SK-N-SH (cell line): Measurements from ENCODE around the gene SCYGR6. TPM values are rescaled to one million over a fixed set of nuclear protein-coding genes. Genes with fewer than 3 reads are reported as not detected.

ENCODE experiments used
- CTCF ChIA-PET: fragments of 300-600, 350-600 bp; formaldehyde crosslinking; extraction: SDS; loops from one replicate; lab custom pipeline; 2021; lab: Yijun Ruan, JAX
- POLR2A ChIA-PET: fragments of 350-600 bp; sonication (Branson Sonifier 250); formaldehyde crosslinking; extraction: SDS; loops from one replicate; lab custom pipeline; 2020; ENCODE audit warnings: antibody characterized with exemption, inconsistent platforms; lab: Yijun Ruan, JAX
- DNase-seq: peaks from one replicate; pipeline ENCODE4 v3.0.0; 2012
- H2AFZ ChIP-seq: fragments of 200-600 bp; sonication (generic); 2 replicates; pipeline ENCODE4 v1.8.1; 2016; ENCODE audit warnings: antibody characterized with exemption, mild to moderate bottlenecking, low read depth
- H3F3A ChIP-seq: fragments of 200-600 bp; sonication (generic); replicated peaks from 2 replicates; pipeline ENCODE3; 2016; ENCODE audit warnings: antibody characterized with exemption, mild to moderate bottlenecking; ENCODE audit not compliant: insufficient read depth
- H3K27ac ChIP-seq, 2 experiments: fragments of 200-500 bp in 1 of 2; fragments of 200-600 bp in 1 of 2; sonication (Bioruptor generic) in 1 of 2; sonication (generic), shearing (Covaris generic) in 1 of 2; 2 replicates each; pipeline versions ENCODE4 v1.5.1 to v1.6.1; 2014 to 2016; ENCODE audit warnings: low read depth in 2 of 2, inconsistent platforms in 1 of 2, low read length in 1 of 2, mild to moderate bottlenecking in 1 of 2, mixed read lengths in 1 of 2
- H3K27me3 ChIP-seq: fragments of 200-600 bp; sonication (generic), shearing (Covaris generic); 2 replicates; pipeline ENCODE4 v1.6.1; 2016; ENCODE audit warnings: mixed run types; ENCODE audit not compliant: insufficient read depth
- H3K36me3 ChIP-seq, 2 experiments: fragments of 200-500 bp in 1 of 2; fragments of 200-600 bp in 1 of 2; sonication (Bioruptor generic) in 1 of 2; sonication (generic) in 1 of 2; replicated peaks in 1 of 2; 2 replicates each; pipeline versions ENCODE3 to v1.5.1; 2014 to 2016; ENCODE audit warnings: low read length in 1 of 2, mild to moderate bottlenecking in 1 of 2; ENCODE audit not compliant: insufficient read depth in 2 of 2, control insufficient read depth in 1 of 2
- H3K4me1 ChIP-seq, 2 experiments: fragments of 200-500 bp in 1 of 2; fragments of 200-600 bp in 1 of 2; sonication (Bioruptor generic) in 1 of 2; sonication (generic), shearing (Covaris generic) in 1 of 2; 2 replicates each; pipeline versions ENCODE4 v1.5.1 to v1.6.1; 2014 to 2016; ENCODE audit warnings: low read depth in 1 of 2, low read length in 1 of 2, mixed run types in 1 of 2; ENCODE audit not compliant: insufficient read depth in 2 of 2, control insufficient read depth in 1 of 2
- H3K4me2 ChIP-seq: fragments of 200-600 bp; sonication (generic), shearing (Covaris generic); 2 replicates; pipeline ENCODE4 v1.6.1; 2017; ENCODE audit warnings: mixed run types
- H3K4me3 ChIP-seq, 2 experiments: fragments of 200-500 bp in 1 of 2; fragments of 200-600 bp in 1 of 2; sonication (Bioruptor generic) in 1 of 2; sonication (generic), shearing (Covaris generic) in 1 of 2; 2 replicates each; pipeline versions ENCODE4 v1.5.1 to v1.8.1; 2014 to 2016; ENCODE audit warnings: low read depth in 2 of 2, inconsistent platforms in 1 of 2, low read length in 1 of 2, mild to moderate bottlenecking in 1 of 2, mixed read lengths in 1 of 2, moderate library complexity in 1 of 2
- H3K79me2 ChIP-seq: fragments of 200-600 bp; sonication (generic); 2 replicates; pipeline ENCODE4 v1.8.1; 2017; ENCODE audit warnings: mild to moderate bottlenecking; ENCODE audit not compliant: insufficient read depth
- H3K9ac ChIP-seq: fragments of 200-600 bp; sonication (generic); 2 replicates; pipeline ENCODE4 v1.6.1; 2017; ENCODE audit warnings: mixed run types
- H3K9me2 ChIP-seq: fragments of 200-600 bp; sonication (generic); 2 replicates; pipeline ENCODE4 v1.6.1; 2017; ENCODE audit warnings: mixed run types
- H3K9me3 ChIP-seq: fragments of 200-600 bp; sonication (generic); 2 replicates; pipeline ENCODE4 v1.6.1; 2017; ENCODE audit warnings: mixed run types, mild to moderate bottlenecking, moderate library complexity
- H4K20me1 ChIP-seq: fragments of 200-600 bp; sonication (generic); 2 replicates; pipeline ENCODE4 v1.6.1; 2017; ENCODE audit warnings: mild to moderate bottlenecking, mixed run types; ENCODE audit not compliant: insufficient read depth
- CHD2 ChIP-seq: fragments of 150-350 bp; IDR thresholded peaks from 2 replicates; pipeline ENCODE4 v1.6.1; 2018; ENCODE audit warnings: low read length; ENCODE audit not compliant: partially characterized antibody
- EP300 ChIP-seq, 2 experiments: IDR thresholded peaks; 2 replicates each; pipeline versions ENCODE4 v1.4.0 to v1.6.1; 2012; ENCODE audit warnings: borderline replicate concordance in 1 of 2, low read depth in 1 of 2, low read length in 1 of 2
- EZH2phosphoT487 ChIP-seq: fragments of 200-600 bp; sonication (generic); IDR thresholded peaks from 2 replicates; pipeline ENCODE4 v1.6.1; 2017; ENCODE audit warnings: low read depth, mixed run types, mild to moderate bottlenecking, antibody characterized with exemption, moderate library complexity, borderline replicate concordance
- FOSL2 ChIP-seq: IDR thresholded peaks from 2 replicates; pipeline ENCODE4 v1.4.0; 2012; ENCODE audit warnings: low read depth, mild to moderate bottlenecking, moderate library complexity, borderline replicate concordance
- FOXJ3 ChIP-seq: sonication (generic); formaldehyde crosslinking; IDR thresholded peaks from 2 replicates; pipeline ENCODE4 v1.5.1; 2020; ENCODE audit warnings: mild to moderate bottlenecking, missing genetic modification reagents
- FOXM1 ChIP-seq: IDR thresholded peaks from 2 replicates; pipeline ENCODE4 v1.4.0; 2012; ENCODE audit warnings: low read depth, mild to moderate bottlenecking
- NRF1 ChIP-seq: IDR thresholded peaks from 2 replicates; pipeline ENCODE4 v1.6.1; 2012; ENCODE audit warnings: low read depth, mild to moderate bottlenecking, low read length
- RAD21 ChIP-seq: IDR thresholded peaks from 2 replicates; pipeline ENCODE4 v1.6.1; 2012; ENCODE audit warnings: mild to moderate bottlenecking, low read length
- RCOR1 ChIP-seq: fragments of 150-350 bp; IDR thresholded peaks from 2 replicates; pipeline ENCODE4 v1.6.1; 2017; ENCODE audit warnings: antibody characterized with exemption, low read length
- RFX5 ChIP-seq: IDR thresholded peaks from 2 replicates; pipeline ENCODE4 v1.6.1; 2012; ENCODE audit warnings: mild to moderate bottlenecking, improper control_type of control experiment, low read length
- RXRA ChIP-seq: IDR thresholded peaks from 2 replicates; pipeline ENCODE4 v1.4.0; 2012; ENCODE audit warnings: low read depth, mild to moderate bottlenecking, borderline replicate concordance
- SIN3A ChIP-seq: IDR thresholded peaks from 2 replicates; pipeline ENCODE4 v1.6.1; 2012; ENCODE audit warnings: low read depth, mild to moderate bottlenecking, low read length, moderate library complexity, borderline replicate concordance
- TAF1 ChIP-seq: IDR thresholded peaks from 2 replicates; pipeline ENCODE4 v1.6.1; 2012; ENCODE audit warnings: low read depth, mild to moderate bottlenecking, low read length, moderate library complexity, borderline replicate concordance
- TCF12 ChIP-seq: IDR thresholded peaks from 2 replicates; pipeline ENCODE4 v1.4.0; 2012
- YY1 ChIP-seq: IDR thresholded peaks from 2 replicates; pipeline ENCODE4 v1.4.0; 2012; ENCODE audit warnings: low read depth, mild to moderate bottlenecking
- ZBTB33 ChIP-seq: IDR thresholded peaks from 2 replicates; pipeline ENCODE4 v1.4.0; 2012; ENCODE audit warnings: low read depth, borderline replicate concordance
- WGBS: methylation state at CpG from one replicate; pipeline ENCODE4 v1.1.6; 2017; ENCODE audit warnings: low lambda C conversion rate; 5-methylcytosine and 5-hydroxymethylcytosine counted together
- polyA plus RNA-seq, 3 experiments: library from polyadenylated mRNA; depleted of rRNA; stranded (reverse); fragments of >200 nt; gene quantifications; 2 replicates each; pipeline ENCODE4 v1.2.3, GENCODE V29; 2012
- small RNA-seq, 7 experiments: library from RNA; depleted of rRNA; stranded (forward); fragments of <200 nt; gene quantifications; one replicate each; pipeline ENCODE3, GENCODE V24; 2012
- TF ChIP-seq, protein P1 (sequence below): IDR thresholded peaks from 2 replicates; pipeline ENCODE4 v1.4.0; 2012; ENCODE audit warnings: low read depth, borderline replicate concordance

Gene SCYGR6
- polyA plus RNA-seq, 1 of the 3 experiments (the other 2 are of a cell fraction), result not detected

GRCh38 chr2:227674485-227674884 is 50.1 kb downstream of the SCYGR6 start:
- no peaks in the 10 kb centered on the region for H4K20me1 ChIP-seq
- H3K9me2 ChIP-seq, result no peaks in the 10 kb centered on the region
- H3K27ac ChIP-seq, result no peak overlapping the region
- H3K79me2 ChIP-seq, result no peaks in the 10 kb centered on the region
- no peak overlapping the region for H3K4me2 ChIP-seq
- TF ChIP-seq RFX5 (no peak), TCF12 (no peak), RAD21 (no peak), TAF1 (no peak), FOXM1 (no peak), FOSL2 (no peak), RXRA (no peak), FOXJ3 (no peak), SIN3A (no peak), YY1 (no peak), CHD2 (no peak), EP300 (IDR thresholded peaks at IDR 0.05; ENCODE audit: borderline replicate concordance in 1 of 2, low read depth in 1 of 2, low read length in 1 of 2) (no peak), ZBTB33 (no peak), EZH2phosphoT487 (no peak), NRF1 (no peak), RCOR1 (no peak)
- TF ChIP-seq, protein P1, sequence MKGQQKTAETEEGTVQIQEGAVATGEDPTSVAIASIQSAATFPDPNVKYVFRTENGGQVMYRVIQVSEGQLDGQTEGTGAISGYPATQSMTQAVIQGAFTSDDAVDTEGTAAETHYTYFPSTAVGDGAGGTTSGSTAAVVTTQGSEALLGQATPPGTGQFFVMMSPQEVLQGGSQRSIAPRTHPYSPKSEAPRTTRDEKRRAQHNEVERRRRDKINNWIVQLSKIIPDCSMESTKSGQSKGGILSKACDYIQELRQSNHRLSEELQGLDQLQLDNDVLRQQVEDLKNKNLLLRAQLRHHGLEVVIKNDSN, result no peak
- H3K9me3 ChIP-seq, result no peaks in the 10 kb centered on the region
- no peaks in the 10 kb centered on the region for H3F3A ChIP-seq
- no peak for DNase-seq
- H3K4me3 ChIP-seq, result no peak overlapping the region
- H3K9ac ChIP-seq, result no peak overlapping the region
- ChIA-PET CTCF (interaction anchor here (1.6 kb wide), 1 partner anchor 16 kb away, joined by 4 read pairs; no protein-coding TSS in a partner anchor), POLR2A (no interaction called here)
- no peaks in the 10 kb centered on the region; the same call in 1 of the 2 replicates for H3K27me3 ChIP-seq
- H2AFZ ChIP-seq, result no peak overlapping the region
- WGBS, result 44% methylated on average over 5 of the region's 5 CpGs
- no peaks in the 10 kb centered on the region for H3K36me3 ChIP-seq
- no peaks in the 10 kb centered on the region for H3K4me1 ChIP-seq

Small RNA genes lying within 50 kb of the gene (small RNA-seq; reads per million reads assigned to genes)
- gene RNA5SP121, result 0 to 1.4 (median 0) reads per million in 7 experiments

Other genes starting within 250 kb of the SCYGR6 start
- not detected in 2 replicates for gene SCYGR2, start 125.9 kb downstream of the SCYGR6 start, polyA plus RNA-seq (2012; rRNA removed)
- not detected in 2 replicates for gene SCYGR3, start 109.9 kb downstream of the SCYGR6 start, polyA plus RNA-seq (2012; rRNA removed)
- not detected in 2 replicates for gene SCYGR4, start 107.3 kb downstream of the SCYGR6 start, polyA plus RNA-seq (2012; rRNA removed)
- gene SCYGR5, start 58.0 kb downstream of the SCYGR6 start, polyA plus RNA-seq (2012; rRNA removed), result not detected in 2 replicates
- 0.02 and 0.13 TPM in 2 replicates for gene SLC19A3, start 6.7 kb downstream of the SCYGR6 start, polyA plus RNA-seq (2012; rRNA removed)
- gene SCYGR7, start 3.6 kb upstream of the SCYGR6 start, polyA plus RNA-seq (2012; rRNA removed), result not detected in 2 replicates
- not detected in 2 replicates for gene SCYGR8, start 21.1 kb upstream of the SCYGR6 start, polyA plus RNA-seq (2012; rRNA removed)
- 0.12 TPM in 1 of 2 replicates, not detected in the other for gene CCL20, start 89.1 kb upstream of the SCYGR6 start, polyA plus RNA-seq (2012; rRNA removed)
- gene DAW1, start 146.9 kb upstream of the SCYGR6 start, polyA plus RNA-seq (2012; rRNA removed), result 1.2 and 2.4 TPM in 2 replicates